NCI-H1694 treated with DMSO at 0.1 percent for 48 hours (cell line): ENCODE results near the gene TPBGL.
"Not testable (repeated sequence)": the region's sequence is repeated elsewhere in the genome, so short reads cannot be mapped to it uniquely, and the experiment has no call there.

Source experiments
- DNase-seq: peaks from one replicate; lab custom pipeline; 2025; lab: John Stamatoyannopoulos, UW

TPBGL gene

DNA sequence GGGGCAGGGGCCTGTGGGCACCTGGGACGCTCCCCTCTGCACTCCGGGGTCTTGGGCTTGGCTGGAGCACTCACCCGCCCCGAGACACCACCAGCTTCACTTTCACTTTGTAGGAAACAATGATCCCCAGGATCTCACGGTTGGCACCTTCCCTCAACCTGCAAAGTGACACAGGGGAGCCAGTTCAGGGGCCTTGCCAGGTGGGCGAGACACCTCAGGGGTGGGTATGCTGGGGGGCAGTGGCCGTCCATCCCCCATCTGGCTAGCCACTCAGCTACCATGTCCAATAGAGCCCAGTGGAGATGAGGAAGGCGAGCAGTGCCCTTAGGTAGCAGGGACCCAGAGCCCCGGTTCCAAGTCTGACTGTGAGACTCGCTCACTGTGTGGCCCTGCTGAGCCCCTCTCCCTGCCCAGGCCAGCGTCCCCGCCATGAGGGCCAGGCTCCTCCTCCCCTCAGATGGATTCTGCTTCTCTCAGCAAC lies 32.3 kb downstream of the TPBGL start:
- DNase-seq = no peak

DNA sequence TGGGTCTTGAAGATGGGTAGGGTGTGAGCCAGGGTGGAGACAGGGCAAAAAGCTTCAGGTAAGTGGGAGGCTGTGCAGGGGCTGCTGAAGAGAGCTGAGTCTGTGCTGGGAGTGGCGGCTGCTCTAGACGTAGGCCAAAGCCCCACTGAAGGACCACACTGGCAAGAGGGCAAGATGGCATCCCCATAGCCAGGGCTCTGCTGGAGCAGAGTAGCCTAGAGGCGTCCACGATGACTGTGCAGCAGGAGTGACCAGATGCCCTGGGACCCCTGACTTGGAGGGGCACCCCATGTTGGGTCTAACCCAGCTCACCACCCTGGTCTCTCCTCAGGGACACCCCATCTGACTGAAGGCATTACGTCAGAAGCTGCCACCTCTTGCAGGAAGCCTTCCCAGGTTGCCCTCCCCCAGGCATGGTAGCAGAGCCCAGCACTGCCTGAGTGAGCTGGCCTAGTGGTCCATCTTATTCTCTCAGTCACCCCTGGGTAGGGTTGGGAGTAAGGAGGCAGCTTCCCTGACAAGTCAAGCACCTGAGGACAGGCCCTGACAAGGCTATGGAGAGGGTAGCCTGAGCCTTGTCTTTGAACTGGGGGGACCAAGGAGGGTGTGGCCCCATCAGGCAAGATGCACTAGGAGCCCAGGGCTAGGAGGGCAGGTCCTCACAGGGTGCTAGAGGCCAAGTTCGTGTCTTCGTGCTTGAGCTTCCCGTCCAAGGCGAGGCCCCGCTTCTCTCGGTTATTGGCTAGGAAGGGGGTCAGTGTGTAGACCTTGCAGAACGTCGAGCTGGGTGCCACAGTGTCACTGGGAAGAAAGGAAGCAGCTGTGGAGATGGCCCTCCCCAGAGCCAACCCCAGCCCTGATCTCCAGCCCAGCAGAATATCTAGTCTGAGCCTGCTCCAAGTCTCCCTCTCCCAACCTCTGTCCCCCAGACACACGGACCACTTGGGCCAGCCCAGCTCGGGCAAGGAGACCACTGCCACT lies 33.1 kb downstream of the TPBGL start:
- no peak for DNase-seq

DNA sequence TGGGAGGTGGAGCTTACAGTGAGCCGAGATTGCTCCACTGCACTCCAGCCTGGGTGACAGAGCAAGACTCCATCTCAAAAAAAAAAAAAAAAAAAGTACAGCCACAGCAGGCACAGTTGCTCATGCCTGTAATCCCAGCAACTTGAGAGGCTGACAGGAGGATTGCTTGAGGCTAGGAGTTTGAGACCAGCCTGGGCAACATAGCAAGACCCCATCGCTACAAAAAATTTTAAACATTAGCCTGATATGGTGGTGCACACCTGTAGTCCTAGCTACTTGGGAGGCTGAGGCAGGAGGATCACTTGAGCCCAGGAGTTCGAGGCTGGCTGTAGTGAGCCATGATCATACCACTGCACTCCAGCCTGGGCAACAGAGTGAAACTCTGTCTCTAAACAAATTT lies 34.1 kb downstream of the TPBGL start:
- not testable (repeated sequence) for DNase-seq

- no peak for DNase-seq
These were observed 35.0 kb downstream of the TPBGL start for GRCh38 chr11:75275581-75275980.

DNA sequence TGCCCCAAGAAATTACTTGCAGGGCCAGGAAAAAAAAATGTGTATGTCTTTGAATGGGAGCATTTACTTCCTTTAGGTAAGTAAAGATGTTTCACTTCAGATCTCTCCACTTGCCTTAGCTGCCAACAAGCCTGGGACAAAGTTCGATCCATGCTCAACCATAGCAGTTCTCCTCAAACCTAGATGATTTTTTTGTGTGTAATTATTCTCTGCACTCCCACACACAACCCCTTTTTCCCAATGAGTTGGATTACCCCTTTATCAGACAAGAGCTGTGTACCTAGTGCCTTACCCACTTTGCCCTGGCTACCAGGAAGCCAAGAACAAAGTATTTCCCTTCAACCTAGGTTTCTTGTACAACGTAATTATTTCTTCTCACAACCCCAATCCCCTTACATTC lies 35.6 kb downstream of the TPBGL start:
- no peak for DNase-seq

- DNase-seq = no peak
These were observed 36.1 kb downstream of the TPBGL start for GRCh38 chr11:75276686-75277085.

- no peak for DNase-seq
These were observed 36.7 kb downstream of the TPBGL start for GRCh38 chr11:75277211-75277805.

- DNase-seq = no peak
These were observed 37.6 kb downstream of the TPBGL start for GRCh38 chr11:75277991-75278790.

DNA sequence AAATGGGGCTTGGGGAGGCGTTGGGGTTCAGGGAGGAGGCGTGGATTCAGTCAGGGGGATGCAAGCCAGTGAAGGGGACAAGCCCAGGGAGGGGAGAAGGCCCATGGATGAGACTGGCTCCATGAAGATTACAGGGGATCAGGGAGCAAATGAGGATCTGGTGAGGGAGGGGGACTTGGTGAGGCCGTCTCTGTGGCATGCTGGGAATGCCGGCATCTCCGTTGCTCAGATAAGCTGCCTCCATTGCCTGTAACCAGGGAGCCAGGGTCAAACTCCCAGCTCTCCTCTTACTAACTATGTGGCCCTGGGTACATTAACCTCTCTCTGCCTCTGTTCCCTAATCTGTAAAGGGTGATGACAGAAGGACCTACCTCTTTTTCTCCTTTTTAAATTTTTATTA lies 38.7 kb downstream of the TPBGL start:
- DNase-seq = no peak

DNA sequence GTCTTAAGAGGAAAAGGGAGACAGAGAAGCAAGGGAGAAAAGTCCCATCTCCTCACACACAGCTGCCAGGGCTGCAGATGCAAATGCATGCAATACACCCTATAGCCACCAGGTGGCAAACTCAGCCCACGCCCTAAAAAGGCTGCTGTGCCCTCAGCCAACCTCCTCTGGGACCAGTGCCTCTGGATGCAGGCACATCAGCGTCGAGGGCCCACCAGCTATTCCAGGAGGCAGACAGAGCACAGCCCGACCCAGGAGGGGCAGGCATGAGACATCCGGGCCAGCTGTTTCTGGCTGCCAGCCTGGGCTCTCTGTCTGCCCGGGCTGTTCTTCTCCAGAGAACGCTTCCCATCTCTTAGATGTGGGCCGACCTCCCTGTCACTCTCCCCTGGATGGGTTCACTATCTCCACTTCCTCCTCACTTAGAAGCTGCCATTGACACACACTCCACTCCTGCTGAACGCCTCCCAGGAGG lies 39.7 kb downstream of the TPBGL start:
- peak; percentile 88 for DNase-seq

DNA sequence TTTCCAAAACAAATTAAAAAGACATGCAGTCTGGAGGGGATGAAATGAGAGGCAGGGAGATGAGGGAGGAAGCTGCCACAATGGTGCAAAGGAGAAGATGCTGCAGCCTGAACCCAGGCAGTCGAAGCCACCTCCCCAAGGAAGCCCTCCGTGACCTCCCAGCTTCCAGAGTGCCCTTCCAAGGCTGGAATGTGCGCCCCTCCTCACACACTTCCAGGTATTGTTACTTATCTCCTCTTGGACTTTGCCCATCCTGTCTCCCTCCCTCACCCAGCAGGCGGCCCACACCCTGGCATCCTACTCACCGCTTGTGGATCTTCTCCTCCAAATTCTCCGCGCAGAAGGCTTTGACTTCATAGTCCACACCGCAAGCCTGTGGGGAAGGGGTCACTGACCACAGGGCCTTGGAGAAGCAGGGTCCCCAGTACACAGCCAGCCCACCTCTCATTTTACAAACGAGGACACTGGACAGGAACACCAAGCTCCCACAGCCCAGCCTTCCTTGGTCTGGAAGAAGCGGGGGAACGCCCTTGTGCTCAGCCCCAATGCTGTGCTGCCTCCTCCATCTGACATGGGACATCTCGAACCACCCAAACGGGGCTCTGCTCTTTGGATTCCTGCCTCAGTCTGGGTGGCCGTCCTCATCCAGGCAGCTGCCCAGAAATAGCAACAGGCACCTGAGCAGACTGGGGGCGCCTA lies 40.3 kb downstream of the TPBGL start:
- DNase-seq = no peak

DNA sequence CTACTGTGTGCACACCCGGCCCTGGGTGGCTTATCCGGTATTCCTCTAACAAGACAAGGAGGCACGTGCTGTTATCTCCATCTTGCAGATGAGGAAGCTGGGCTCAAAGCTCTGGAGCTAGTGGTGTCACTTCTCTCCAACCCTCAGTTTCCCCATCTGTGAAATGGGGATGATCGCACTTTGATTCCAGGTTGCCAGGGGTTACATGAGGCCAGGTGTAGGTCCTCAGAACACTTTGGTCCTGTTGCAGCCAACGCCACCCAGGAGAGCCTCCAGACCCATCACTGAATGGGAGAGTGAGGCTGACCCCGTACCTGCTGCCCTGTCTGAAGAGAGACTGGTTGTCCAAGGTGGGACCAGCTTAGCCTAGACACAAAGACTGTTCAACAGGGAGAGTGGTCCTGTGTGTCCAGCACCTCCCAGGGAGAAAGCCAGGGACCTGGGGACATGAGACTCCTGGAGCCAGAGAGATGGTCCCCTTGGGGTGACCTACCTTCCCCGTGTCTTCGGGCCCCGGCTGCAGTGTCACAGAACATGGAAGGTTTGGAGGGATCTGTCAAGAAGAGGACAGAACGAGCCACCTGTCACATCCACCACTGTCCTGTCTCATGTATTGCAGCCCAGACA lies 41.0 kb downstream of the TPBGL start:
- no peak for DNase-seq

GRCh38 chr11:75283391-75283931 lies 42.9 kb downstream of the TPBGL start:
- DNase-seq = no peak

DNA sequence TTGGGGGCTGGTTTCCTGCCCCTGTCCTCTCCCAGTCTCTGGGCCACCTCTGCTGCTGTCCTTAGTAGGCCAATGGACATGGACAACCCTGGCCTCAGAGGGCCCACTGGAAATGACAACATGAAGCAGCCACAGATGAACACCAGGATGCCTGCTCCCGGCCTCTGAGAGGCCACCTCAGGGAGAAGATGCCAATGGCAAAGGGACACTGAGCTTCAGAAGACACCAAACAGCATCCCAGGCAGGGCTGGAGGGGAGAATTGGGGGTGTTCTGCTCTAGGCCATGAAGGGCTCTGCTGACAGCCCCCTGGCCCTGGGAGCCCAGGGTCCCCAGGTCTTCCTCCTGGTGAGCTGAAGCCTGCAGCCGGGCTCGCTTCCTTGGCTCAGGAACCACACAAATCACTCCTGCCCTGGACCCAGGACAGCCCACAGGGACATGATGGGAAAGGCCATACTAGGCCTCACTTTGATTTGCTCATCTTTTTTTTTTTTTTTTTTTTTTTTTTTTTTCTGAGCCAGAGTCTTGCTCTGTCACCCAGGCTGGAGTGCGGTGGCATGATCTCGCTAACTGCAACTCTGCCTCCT lies 45.3 kb downstream of the TPBGL start:
- DNase-seq = no peak

GRCh38 chr11:75286826-75287465 lies 46.4 kb downstream of the TPBGL start:
- DNase-seq = no peak

DNA sequence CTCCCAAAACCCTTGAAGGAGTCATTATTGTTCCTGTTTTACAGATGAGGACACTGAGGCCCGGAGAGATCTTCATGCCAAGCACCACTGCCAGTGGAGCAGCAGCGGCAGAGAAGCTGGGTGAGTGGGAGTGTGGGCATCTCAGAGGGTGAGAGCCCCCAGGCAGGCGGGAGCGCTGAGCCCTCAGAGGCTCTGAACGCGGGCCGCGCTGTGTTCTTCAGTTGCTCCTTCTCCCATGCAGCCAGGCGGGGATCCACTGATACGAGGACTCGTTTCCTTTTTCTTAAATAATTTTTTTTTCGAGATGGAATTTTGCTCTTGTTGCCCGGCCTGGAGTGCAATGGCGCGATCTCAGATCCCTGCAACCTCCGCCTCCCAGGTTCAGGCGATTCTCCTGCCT lies 47.0 kb downstream of the TPBGL start:
- no peak for DNase-seq

DNA sequence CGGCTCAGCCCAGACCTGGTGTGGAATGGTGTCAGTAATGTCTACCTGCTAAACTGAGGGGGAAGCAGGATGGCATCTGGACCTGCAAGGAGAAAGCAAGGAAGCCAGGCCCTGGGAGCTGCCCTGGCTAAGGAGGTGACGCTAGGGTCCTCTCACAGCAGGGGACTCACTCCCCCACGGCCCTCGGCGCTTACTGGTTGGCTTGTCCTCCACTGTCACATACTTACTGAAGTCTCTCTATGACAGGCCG lies 48.9 kb downstream of the TPBGL start:
- no peak for DNase-seq

DNA sequence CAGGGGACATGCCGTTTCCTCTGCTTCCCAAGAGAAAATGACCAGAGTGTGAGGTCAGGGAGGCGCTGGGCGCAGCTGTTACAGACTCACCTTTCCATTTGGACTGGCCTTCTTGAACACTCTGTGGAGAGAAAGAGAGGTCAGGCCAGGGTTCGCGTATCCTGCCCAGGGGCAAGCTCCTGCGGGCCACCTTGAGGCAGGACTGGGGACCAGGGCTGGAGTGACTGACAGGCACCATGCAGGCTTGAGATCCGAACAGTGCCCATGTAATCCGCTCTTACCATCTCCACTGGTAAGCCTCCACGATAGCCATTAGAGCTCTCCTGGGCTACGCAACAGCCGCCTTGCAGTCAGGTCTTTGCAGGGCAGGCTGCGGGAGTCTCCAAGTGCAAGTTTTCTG lies 49.3 kb downstream of the TPBGL start:
- DNase-seq = no peak

DNA sequence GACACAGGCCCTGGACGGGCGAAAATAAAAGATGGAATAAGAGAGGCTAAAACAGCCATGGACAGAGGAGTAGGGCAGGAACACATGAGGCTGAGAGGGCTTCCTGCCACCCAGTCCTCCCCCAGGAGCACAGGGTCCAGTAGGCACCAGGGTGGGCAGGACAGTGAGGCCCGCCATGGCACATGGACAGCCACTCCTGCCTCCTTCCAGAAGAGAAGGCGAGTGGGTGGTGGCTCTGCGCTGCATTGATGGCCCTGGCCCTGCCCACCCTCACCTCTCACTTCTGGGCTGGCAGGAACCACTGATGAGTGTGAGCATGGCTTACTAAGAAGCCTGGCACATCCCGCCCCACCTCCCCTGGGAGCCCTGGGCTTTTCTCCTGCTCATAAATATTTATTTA lies 51.2 kb downstream of the TPBGL start:
- DNase-seq = no peak

- no peak for DNase-seq
These were observed 52.4 kb downstream of the TPBGL start for GRCh38 chr11:75292943-75293342.
